Head of caudate nucleus (tissue), 42 donors: ENCODE results near the gene KCNE4.

Experiments
- DNase-seq, 42 donors: peaks; one replicate each; pipeline versions ENCODE4 v3.0.0 to v3.0.0-alpha.2; 2020 to 2021; ENCODE audit warnings: mixed read lengths in 7 of 42
- intact Hi-C: fragments of 100-400 bp; cut with DNase I; formaldehyde crosslinking; loops from one replicate; pipeline ENCODE4 v1.15.0; 2022

KCNE4 gene

GRCh38 chr2:223101340-223102039, 49.5 kb downstream of the KCNE4 start:
- peak in 12 of 42 donors; percentile 7 to 62 (median 24) for DNase-seq
- intact Hi-C loops = no loop called here

DNA sequence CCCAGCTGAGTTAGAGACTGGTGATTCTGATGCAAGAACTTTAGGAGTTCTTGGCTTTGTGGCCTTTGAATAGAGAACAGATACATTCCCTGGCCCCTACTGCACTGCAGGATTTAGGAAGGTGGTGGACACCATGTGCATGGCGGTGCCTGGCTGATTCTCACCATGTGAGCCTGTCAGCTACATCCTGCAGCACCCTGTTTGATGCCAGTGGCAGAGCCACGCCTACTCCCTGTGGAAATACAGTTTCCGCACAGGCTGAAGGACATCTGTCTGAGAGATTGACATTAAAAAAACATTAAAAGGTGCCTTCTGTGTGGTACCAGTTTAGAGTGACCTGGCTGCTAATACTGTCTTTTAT, 50.0 kb downstream of the KCNE4 start:
- intact Hi-C loops = no loop called here
- DNase-seq = no peak

DNA sequence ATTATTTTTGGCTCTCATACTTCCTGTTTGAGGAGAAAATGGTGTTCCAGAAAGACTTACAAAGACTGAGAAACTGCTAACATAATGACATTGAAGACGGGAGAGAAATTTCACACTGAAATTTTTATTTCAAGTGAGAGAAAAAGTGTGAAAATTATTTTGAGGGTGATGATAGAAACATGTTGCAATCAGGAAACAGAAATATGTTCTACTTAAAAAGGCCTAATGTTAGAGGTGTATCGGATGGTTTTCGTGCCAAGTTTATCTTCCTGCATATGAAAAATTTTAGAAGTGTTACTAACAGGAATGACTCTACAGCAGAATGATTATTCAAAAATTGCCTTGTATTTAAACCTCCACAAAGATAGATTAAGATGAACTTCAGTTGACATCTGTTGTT, 50.5 kb downstream of the KCNE4 start:
- intact Hi-C loops = no loop called here
- no peak for DNase-seq

GRCh38 chr2:223104336-223105132, 52.5 kb downstream of the KCNE4 start:
- intact Hi-C loops = no loop called here
- DNase-seq = no peak
